ENCODE measurements around the gene DGKI.

Gene DGKI

DNA sequence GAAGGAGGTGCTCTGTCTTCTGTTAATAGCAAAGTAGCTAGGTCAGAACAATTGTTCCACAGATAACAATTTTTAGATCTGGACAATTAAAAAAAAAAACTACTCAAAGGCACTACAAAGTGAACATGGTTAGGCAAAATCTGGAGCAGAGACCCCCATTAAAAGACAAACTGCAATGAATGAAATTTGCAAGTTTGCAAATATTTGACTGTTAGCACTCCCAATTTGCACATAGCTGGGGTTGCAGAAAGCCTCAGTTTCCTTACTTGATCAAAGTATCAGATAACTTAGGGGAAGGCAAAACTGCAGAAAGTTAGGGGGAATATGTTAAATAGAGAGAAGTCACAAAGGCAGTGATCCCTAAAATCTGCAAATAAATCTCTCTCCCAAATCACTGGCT lies 68.3 kb downstream of the DGKI start:
- no peak for DNase-seq

DNA sequence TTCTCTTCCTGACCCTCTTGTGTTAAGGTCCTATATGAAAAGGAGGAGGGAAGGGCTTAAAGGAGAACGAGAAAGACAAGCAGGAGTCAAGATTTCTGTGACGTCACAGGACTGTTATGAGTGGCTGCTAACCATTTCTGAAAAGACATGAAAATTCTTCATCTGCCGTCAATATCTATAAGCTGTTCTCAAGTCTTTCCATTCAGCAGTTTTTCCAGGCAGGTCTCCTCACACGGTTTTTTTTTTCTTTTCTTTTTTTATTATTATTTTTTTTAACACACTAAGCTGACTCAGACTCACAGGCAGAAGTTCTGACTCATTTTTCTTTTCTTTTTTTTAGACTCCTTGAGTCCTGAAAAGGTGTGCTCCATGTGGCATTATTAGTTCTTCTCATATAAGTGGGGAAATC lies 72.0 kb downstream of the DGKI start:
- DNase-seq: no peak

DNA sequence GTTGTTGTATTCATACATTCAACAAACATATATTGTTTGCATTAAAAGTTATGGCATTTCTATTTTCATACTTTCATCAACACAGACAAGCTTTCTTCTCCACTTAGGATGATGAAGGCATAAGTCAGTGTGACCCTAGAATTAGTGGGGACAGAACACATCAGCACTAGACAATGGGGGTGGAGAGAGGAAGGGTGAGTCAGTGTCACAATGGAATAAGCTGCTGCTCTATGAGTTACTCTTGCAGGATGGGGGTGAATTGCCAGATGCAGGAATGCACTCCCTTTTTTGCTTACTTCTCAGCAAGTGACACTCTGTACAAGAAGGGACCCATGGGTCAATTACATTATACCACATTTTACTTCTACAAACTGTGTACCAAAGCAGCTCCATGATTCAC lies 74.0 kb downstream of the DGKI start:
- no peak for DNase-seq

DNA sequence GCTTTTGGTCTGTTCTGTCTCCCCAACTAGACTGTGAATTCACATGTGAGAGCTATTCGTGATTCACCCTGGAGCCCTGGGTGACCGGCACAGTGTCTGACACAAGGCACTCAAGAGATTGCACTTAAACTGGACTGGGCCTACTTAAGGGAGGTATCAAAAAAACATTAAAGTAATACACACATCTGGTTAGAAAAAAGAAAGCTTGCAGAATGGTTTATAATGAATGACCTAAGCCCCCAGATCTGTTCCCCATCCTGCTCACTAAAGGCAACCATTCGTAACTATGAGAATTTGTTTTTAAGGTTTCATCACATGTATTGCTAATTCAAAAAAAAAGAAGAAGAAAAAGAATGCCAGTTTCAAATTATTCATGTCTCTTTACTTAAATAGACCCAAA lies 74.5 kb downstream of the DGKI start:
- no peak for DNase-seq

DNA sequence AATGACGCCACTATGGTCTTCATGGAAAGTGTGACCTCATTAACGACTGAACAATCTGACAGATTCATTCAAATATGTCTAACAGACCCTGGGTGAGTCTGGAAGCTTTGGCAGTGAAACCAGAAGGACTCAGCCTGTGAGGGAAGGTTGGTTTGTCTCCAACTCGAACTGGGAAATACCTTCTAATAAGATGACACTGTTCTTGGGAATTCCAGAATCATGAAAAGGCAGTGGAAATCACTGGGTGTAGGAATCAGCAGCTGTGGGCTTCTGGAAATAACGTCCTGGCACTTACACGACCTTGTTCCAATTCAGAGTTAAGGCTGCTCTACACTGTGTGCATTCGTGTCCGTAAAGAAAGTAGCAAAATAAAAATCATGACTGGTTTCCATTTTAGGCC lies 75.1 kb downstream of the DGKI start:
- DNase-seq: no peak

DNA sequence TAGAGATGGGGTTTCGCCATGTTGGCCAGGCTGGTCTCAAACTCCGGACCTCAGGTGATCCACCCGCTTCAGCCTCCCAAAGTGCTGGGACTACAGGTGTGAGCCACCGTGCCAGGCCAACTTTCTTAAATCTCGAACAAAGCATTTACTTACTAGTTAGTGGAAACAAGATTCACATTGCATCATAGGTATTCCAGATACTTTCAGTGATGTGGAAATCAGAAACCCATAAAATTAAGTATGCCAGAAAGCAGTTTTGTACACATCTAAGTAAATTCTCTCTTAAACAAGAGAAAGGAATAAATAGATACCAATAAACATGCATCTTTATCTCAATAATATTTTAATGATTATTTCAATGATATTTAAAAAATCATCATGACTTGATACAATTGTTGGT lies 75.5 kb downstream of the DGKI start:
- no peak for DNase-seq

DNA sequence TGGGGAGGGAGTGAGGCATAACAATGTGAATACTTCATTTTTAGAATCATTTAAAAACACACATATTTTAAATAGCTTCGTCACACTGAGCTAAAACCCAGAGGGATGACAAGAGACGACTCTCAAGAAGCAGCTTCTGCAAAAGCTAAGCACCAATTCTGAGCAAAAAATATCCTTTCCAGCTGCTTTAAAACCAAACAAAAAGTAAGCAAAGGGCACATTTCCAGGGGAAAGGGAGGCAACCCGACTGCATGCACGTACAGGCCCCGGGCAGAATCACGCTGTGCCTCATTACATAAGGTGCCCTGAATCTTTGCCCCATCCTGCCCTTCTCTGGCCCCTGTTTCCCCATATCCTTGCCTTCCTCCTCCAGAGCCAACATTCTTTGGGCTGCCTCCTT lies 78.4 kb downstream of the DGKI start:
- no peak for DNase-seq

DNA sequence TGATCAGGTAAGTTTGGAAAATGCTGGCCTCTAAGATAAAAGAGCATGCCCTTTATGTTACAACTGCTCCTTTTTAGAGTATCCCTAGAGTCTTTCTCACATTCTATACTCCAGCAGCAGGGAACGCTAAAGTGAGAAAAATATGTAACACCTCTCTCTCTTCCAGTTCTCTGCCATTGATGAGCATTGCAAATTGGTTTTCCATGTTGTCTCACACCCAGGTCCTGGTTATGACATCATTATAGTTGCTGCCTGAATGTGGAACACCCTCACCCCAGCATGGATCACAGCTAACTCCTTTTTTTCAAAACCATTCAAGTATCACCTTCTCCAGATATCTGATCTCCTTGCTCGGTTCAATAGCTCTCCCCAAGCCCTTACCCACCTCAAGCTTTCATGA lies 84.4 kb downstream of the DGKI start:
- no peak for DNase-seq

DNA sequence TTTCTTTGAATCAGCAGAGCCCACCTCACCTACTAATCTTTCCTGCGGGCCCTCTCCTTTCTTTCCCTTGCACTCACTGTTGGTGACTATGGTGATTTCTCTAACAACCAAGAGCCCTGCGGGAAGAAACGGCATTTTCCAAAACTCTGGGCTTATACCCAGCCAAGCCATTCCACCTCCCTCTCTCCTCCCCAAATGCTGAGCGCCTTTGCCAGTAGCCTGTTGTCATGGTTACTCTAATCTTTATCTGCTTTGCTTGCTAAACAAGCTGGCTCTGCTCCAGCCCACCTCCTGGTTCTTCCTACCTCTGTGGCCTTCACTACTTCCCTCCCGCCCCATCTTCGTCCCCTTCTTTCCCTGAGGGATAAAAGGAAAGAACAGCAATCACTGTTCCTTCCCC lies 86.7 kb downstream of the DGKI start:
- DNase-seq: peak; percentile 89

DNA sequence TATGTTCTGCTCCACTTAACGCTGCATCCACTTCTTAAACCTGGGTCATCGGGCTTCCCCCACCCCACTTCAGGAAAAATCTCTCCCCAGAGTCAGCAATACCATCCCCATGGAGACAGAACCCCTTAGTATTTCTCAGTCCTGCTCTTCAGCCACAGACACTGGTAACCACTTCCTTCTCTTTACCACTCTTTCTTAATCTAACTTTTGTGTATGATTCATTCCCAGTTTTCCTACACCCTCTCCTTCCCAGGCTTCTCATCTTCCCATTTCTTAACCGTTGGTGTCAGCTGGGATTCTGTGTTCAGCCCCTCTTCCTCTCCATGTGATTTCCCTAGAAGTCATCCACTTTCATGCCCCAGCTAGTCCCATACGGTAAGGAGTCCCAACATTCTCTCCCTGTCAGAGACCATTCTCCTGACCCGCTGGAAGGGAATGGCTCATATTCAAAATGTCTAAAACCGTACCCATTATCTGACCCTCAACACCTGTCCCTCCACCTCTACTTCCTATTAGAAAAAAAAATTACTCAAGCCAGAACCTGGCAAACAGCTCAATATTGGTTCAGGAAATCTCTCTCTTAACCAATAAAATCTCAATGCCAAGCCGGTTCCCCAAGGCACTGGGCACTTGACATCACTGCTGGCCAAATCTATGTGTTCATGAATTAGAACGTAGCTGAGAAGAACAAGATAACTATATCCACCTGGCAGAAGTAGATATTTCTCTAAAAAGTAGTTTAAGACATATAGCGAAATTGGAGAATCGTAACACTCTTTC lies 89.4 kb downstream of the DGKI start:
- DNase-seq: no peak

DNA sequence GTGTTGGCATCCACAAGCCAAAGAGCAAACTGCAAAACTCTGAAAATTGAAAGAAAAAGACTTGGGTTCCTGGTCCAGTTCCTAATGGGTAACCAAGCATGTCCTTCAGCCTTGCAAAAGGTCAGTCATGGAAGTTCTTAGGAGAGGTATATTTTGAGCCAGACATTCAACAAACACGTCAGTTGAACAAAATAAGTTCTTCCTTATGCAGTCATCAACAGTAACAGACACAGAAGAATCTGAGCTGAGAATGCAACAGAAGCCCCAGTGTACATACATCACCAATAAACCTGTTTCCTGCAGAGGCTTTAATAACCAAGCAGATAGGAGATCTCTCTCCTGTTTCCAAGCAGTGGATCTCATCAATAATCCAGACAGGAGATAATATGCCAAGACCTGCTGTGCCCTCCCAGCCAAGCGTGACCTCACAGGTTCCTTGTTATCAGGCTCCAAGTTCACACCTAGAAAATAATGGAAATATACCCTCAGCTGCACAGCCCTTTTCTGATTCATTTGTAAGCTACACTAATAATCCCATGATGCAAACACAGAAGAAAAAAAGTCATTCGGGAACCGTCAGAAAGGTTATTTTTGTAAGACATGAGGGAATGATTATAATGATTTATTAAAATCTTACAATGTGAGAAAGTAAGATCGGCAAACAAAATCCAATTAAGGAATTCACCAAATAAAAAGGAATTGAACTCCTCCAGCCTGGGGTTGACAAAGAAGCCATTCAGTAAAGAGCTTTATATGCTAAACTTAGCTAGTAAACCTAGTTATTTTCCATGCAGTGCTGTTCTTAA lies 90.7 kb downstream of the DGKI start:
- DNase-seq: peak; percentile 90

DNA sequence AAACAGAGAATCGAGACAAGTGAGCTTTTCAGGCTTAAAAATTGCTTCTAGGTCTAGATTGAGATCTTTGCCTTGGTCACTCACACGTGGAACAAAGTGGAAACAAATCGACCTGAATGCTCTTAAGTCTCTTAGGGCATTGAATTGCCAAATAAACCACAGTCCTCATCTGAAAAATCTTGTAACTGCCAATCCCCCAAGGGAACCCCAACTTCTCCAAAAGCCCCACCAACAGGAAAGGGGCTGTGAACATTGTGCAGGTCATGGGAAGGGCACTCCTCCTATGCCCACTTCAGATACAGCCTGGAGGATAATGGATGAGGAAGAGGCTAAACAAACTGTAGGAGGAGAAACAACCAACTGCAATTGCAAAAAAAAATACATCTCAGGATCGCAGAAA lies 91.3 kb downstream of the DGKI start:
- DNase-seq: no peak

DNA sequence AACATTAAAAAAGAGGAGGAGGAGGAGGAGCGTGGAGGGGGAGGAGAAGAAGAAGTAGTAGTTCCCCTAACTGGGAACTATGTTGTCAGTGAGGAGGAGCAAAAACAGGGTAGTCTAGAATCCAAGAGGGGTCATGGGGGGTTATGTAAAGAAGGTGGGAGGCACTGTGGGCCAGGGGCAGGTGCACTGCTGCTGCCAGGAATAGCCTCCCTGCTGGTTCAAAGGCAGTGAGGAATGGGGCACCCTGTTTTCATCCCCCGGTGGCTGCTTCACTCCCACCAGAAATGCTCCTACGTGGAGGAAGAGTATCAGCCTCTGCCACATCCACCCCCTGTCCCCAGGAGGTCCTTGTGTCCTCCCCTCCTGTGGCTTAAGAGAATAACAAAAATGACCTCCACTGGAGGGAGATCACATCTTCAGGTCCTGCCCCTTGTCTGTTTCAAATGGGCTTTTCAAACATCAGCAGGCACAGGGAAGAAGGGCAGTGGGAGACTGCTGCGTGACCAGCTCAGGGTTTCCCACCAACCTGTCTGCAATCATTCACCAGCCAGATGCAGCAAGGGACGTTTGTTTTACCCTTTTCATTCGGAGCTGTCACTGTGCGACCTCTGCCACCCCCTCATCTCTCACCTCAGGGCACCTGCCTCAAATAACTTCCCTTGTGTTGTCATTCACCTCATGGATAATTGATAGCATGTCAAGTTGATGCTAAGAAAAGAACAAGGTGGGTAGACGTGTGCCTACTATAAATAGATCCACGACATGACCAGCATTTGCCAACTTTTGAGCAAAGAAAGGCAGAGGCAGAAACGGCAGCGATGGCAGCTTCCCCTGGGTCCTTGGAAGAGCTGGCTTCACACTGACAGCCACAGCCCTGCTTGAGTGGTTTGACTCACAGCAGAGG lies 92.6 kb downstream of the DGKI start:
- DNase-seq: peak; percentile 90

DNA sequence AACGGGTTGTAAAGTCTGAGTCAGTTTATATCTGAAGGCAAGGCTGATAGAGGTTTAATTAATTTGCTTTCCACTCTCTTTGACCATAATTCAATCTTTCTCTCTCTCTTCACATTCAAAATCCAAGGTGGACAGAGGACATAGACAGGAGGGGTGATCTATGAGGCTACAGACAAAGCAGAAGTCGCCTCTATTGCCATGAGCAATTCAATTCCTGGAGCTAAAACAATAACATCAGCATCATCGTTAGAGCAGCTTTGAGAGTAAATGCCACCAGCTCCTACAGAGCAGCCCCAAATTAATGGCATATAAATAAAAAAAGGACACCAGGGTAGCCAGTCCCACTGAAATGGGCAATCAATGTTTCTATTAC lies 93.2 kb downstream of the DGKI start:
- no peak for DNase-seq

DNA sequence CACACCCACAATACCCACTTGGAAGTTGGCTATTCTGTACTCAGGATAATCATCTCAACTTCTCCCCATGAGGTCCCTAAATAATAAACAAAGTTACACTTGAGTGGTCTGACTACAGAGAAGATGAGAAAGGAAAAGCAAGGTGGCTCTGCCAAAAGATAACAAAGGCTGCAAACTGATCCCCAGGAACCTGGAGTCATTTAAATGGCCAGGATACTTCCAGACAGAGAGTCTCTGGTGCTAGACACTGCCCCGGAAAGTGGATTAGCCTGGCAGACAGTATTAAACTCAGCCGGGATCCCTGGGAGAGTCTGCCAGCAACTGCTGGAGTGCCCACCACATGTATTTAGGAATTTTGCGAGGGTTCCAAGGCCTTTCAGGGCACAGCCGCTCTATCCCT lies 93.7 kb downstream of the DGKI start:
- DNase-seq: peak; percentile 53

DNA sequence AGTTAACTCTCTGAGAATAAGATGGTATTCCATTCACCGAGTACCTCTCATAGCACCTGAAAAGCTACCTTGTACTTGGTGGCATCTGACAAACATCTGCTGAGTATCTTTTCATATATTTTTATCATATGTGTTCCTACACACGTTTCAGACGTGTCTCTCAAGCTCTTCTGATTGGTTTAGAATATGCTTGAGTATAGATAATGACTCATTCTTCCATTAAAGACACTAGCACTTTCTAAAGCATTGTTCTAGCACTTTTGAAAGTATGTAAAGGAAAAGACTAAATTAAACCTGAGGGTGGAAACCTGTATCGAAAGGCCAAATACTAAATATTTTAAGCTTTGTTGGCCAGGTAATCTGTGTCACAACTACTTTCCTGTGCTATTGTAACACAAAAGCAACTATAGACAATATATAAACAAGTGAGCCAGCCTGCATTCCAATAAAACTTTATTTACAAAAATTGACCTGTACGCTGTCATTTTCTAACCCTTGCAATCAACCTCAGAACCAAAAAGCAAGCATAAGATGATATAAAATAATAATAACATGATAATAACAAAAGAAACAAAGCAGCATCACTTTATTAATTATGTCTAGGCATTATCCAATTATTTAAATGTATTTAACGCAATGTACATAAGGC lies 95.3 kb downstream of the DGKI start:
- DNase-seq: no peak

DNA sequence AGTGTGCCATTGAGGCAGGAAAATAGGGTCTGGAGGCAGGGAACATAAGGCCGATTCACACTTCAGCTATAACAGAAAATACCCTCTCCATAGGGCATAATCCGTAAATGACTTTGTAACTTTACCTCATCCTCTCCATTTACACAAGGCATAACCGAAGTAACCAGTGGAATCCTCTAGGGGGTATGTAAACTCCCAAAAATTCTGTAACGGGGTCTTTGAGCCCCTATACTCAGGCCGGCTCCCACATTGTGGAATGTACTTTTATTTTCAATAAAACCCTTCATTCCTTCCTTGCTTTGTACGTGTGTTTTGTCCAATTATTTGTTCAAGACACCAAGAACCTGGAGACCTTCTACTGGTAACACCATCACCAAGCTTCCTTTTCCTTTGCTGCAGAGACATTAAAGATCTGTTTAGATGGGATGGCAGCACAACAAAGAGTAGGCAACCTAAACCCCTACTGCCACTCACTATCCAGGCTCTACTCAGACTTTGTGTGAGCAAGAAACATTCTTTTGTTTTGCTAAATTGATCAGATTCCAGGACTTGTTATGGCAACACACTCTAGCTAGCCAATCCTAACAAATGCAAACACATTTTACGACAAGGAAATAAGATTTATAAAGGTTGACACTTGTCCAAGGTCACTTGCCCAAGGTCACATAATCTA lies 99.3 kb downstream of the DGKI start:
- DNase-seq: no peak

DNA sequence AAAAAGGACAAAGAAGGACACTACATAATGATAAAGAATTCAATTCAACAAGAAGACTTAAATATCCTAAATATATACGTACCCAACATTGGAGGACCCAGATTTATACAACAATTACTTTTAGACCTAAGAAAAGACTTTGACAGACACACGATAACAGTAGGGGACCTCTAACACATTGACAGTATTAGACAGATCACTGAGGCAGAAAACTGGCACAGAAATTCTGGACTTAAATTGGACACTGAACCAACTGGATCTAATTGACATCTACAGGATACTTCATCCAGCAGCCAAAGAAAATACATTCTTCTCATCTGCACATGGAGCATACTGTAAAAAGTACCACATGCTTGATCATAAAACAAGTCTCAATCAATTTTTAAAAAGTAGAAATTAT lies 103.8 kb downstream of the DGKI start:
- DNase-seq: no peak

DNA sequence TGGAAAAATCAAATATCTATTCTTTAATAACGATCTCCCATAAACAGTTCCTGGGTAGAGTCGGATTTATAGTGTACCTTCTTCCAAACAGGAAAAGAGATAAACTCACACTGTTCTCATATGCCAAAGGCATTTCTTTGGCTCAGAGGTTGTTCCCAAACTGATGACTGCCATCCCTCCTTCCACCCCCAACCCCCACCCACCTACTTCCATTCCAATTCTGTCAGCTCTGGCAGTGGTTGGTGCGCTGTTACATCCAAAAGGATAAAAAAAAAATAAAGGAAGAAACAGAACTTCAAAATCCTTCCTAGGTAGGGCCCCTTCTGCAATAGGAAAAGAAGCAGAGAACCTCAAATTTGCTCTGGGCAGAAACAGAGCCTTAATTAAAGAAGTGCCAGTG lies 104.7 kb downstream of the DGKI start:
- no peak for DNase-seq

DNA sequence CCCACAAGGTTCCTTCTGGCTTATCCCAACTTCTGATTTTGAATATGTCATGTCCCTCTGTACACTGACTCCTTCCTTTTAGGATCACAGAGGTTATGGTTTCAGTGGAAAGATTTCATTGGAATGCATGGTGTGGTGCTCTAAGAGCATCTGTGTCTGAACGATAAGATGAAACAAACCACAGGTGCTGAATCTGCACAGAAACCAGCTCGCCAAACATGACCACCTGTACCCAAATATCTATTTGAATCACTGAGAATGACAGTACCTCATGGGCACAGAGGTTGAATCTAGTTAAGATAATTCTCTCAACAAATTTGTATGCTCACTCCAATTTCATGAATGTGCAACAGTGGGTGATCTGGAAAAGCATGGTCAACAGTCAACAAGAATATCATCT lies 105.3 kb downstream of the DGKI start:
- DNase-seq: peak; percentile 61

DNA sequence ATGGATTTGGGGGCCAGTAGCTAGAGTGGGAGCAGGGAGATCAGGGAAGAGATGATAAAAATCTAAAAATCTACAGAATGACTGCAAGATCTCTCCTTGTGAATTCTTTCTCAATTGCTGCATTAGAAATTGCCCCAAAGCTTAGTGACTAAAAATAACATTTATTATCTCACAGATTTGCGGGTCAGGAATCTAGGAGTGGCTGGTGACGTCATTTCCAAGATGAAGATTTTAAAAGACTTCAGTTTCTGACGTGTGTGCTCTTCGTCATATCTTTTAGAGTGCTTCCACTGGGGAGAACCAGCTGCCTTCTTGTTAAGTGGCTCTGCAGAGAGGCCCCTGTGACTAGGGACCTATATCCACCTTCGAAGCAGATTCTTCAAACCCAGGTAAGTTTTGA lies 112.6 kb downstream of the DGKI start:
- no peak for DNase-seq

DNA sequence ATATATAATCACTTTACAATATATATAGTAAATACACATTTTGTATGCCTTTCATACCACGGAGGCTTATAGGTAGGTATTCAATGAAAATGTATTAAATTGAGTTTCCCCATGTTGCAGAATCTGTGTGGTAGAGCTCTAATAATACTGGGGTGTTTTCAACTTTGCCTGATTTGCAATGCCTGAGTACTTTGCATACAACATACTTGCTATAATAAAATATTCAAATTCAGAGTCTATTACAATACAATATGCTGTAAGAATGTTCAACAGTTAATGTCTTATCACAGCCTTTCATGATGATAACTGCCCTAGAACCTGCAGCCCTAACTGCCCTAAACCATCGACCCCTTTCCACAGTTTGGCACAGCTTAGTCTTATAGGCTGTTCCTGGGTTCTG lies 114.6 kb downstream of the DGKI start:
- no peak for DNase-seq

DNA sequence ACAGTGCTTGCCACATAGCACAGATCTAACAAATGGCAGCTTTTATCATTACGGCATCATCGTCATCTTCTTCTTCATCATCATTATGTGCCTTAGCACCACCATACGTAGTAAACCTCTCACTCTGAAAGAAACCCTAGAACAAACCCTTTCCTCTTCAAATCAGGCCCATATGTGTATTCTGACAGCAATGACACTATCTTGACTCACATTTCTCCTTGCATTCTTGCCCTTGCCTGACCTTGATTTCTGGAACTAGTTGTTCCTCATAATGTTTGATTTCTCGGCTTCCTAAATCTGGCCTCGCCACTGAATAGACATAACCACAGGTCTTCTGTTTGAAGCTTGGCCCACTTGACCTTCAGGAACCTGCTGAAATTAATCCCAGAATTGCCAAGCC lies 115.3 kb downstream of the DGKI start:
- no peak for DNase-seq
